GM21723 (cell line): ENCODE results near the gene PRKG2.

Experiments
- ATAC-seq: cut with Tn5 transposase; IDR thresholded peaks from one replicate; pipeline ENCODE4 v1.9.1; 2021; ENCODE audit warnings: mild to moderate bottlenecking, moderate library complexity; ENCODE audit not compliant: unreplicated experiment

The PRKG2 gene

DNA sequence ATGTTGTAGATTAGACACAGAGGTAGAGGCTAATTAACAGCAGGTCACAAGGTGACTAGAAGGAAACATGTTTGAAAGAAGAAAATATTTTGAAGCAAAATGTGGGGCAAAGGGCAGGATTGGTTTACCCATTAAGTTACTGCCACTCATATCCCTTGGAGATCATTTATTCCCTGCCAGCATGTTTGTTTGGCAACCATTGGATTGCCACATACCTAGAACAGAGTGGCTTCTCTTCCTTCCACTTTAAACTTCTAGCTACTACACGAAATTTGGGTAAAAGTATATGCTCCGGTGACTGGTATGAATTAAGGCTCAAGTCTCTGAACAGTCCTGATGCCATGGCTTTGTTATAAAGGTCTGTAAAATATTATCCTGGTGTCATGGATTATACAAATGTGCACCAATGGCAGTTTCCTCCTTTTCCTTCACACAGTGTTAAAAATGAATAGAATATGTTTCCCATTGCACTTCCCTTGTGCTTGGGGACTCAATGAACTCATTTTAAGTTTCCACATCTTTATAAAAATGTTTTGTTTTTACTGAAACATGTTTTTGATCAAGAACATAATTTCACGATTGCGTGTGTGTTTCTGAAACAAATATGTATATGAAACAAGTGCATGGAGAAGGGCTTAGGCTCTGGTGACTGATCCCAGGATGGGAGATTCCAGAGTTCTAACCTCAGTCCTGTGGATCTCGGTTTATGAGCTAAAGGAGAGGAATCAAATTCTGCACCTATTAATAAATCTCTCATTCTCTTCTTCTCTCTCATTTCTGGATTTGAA lies 172.2 kb downstream of the PRKG2 start:
- no peak for ATAC-seq

DNA sequence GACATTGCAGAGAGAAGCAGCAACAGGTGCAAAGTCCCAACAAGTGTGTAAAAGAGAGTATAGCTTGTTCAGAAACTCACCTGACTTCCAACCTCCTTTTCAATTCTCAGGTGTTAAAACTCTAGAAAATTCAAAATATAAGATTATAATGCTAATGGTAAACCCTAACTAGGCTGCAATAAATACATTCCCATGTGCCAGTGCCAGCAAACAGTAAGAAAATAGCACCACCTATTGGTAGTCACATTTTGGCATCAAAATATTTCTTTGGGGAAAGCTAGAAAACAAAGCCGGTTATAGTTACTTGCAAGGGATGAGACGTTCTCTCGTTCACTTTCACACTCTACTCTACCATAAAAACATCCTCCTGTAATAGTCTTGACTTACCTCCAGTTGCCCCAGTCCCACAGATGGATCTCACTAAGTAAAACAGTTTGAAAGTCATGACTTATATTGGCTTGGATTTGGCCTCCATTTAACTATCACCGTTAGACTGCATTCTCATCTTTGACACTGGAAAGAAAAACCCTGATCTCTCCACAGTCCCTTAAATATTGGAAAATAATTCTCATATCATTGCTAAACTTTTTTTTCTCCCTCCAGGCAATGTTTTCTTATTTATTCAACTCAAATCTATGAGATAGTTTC lies 174.9 kb downstream of the PRKG2 start:
- ATAC-seq, result peak; percentile 63

GRCh38 chr4:81039351-81039972 lies 175.6 kb downstream of the PRKG2 start:
- ATAC-seq, result no peak

- no peak for ATAC-seq
Measured at GRCh38 chr4:81038636-81039350, 176.2 kb downstream of the PRKG2 start.
